ENCODE data around the gene ECT2.
"Not testable (repeated sequence)": the region's sequence is repeated elsewhere in the genome, so short reads cannot be mapped to it uniquely, and the experiment has no call there.

The ECT2 gene

GRCh38 chr3:172746475-172746874 is 4.1 kb upstream of the ECT2 start:
- no peak for DNase-seq (ENCODE audit: low read depth)

- DNase-seq (ENCODE audit: low read depth) = no peak
Measured at GRCh38 chr3:172749230-172749965, 1.1 kb upstream of the ECT2 start.

- no peak for DNase-seq (ENCODE audit: low read depth)
Measured at GRCh38 chr3:172750069-172750367, 508 bp upstream of the ECT2 start.

GRCh38 chr3:172751175-172751704 is 714 bp downstream of the ECT2 start:
- DNase-seq (ENCODE audit: low read depth) = no peak

- DNase-seq (ENCODE audit: low read depth) = no peak
Measured at GRCh38 chr3:172752651-172753050, 2.1 kb downstream of the ECT2 start.

GRCh38 chr3:172753125-172753524 is 2.6 kb downstream of the ECT2 start:
- DNase-seq (ENCODE audit: low read depth) = no peak

- not testable (repeated sequence) for DNase-seq (ENCODE audit: low read depth)
Measured at GRCh38 chr3:172760416-172760815, 9.9 kb downstream of the ECT2 start.

GRCh38 chr3:172766241-172766640 is 15.7 kb downstream of the ECT2 start:
- DNase-seq (ENCODE audit: low read depth) = no peak

- DNase-seq (ENCODE audit: low read depth) = no peak
Measured at GRCh38 chr3:172766718-172767405, 16.3 kb downstream of the ECT2 start.

GRCh38 chr3:172770382-172770781 is 19.9 kb downstream of the ECT2 start:
- no peak for DNase-seq (ENCODE audit: low read depth)

GRCh38 chr3:172771672-172772071 is 21.1 kb downstream of the ECT2 start:
- no peak for DNase-seq (ENCODE audit: low read depth)

GRCh38 chr3:172776049-172776717 is 25.7 kb downstream of the ECT2 start:
- no peak for DNase-seq (ENCODE audit: low read depth)

GRCh38 chr3:172777901-172778300 is 27.4 kb downstream of the ECT2 start:
- DNase-seq (ENCODE audit: low read depth) = no peak

GRCh38 chr3:172782235-172782634 is 31.7 kb downstream of the ECT2 start:
- no peak for DNase-seq (ENCODE audit: low read depth)

- no peak for DNase-seq (ENCODE audit: low read depth)
Measured at GRCh38 chr3:172786036-172786435, 35.5 kb downstream of the ECT2 start.

GRCh38 chr3:172787019-172787418 is 36.5 kb downstream of the ECT2 start:
- no peak for DNase-seq (ENCODE audit: low read depth)

GRCh38 chr3:172787746-172788145 is 37.2 kb downstream of the ECT2 start:
- DNase-seq (ENCODE audit: low read depth) = no peak

GRCh38 chr3:172799246-172799645 is 48.7 kb downstream of the ECT2 start:
- DNase-seq (ENCODE audit: low read depth) = no peak

GRCh38 chr3:172800156-172800555 is 49.6 kb downstream of the ECT2 start:
- DNase-seq (ENCODE audit: low read depth) = no peak

- no peak for DNase-seq (ENCODE audit: low read depth)
Measured at GRCh38 chr3:172803489-172803888, 53.0 kb downstream of the ECT2 start.

GRCh38 chr3:172804323-172804722 is 53.8 kb downstream of the ECT2 start:
- no peak for DNase-seq (ENCODE audit: low read depth)

GRCh38 chr3:172808969-172809546 is 58.5 kb downstream of the ECT2 start:
- DNase-seq (ENCODE audit: low read depth) = no peak

- no peak for DNase-seq (ENCODE audit: low read depth)
Measured at GRCh38 chr3:172811099-172811498, 60.6 kb downstream of the ECT2 start.
